Measurements from ENCODE around the gene DDR2. TPM values are rescaled to one million over a fixed set of nuclear protein-coding genes. Genes with fewer than 3 reads are reported as not detected.

The DDR2 gene
- total RNA-seq, 1 donor from 2014 or later, result 51.4 TPM

DNA sequence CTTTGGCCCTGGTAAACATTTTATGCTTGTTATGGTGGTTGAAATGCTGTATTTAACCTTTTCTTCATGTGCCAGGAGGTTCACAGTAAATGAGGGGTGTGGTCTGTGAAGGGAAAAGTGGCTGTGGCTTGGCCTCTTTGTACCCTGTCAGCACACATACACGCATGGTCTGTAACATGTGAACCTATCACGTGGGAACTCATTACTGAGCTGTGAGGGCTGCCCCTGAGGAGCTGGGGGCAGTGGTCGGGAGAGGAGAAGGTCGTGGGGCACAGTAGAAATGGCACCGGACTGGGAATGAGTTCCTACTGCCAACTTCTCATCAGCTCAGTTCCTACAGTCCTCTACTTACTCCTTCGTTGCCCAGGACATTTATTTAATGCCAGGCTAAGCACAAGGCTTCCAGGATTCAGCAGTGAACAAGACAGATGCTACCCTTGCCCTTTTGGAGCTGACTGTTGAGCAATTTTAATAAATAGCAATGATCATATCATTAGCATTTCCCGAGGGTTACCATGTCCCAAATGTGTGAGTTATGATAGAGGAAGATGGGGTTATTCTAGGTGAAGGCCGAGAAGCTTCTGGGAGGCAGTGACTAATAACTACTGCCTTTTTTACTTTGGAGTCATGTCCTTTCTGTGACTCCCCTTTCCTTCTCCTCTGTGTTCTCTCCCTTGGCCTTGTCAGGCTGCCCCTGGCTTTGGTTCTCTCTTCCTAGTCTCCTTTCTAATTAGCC, 38.8 kb downstream of the DDR2 start:
- DNase-seq (ENCODE audit: low read depth), result peak; percentile 45

DNA sequence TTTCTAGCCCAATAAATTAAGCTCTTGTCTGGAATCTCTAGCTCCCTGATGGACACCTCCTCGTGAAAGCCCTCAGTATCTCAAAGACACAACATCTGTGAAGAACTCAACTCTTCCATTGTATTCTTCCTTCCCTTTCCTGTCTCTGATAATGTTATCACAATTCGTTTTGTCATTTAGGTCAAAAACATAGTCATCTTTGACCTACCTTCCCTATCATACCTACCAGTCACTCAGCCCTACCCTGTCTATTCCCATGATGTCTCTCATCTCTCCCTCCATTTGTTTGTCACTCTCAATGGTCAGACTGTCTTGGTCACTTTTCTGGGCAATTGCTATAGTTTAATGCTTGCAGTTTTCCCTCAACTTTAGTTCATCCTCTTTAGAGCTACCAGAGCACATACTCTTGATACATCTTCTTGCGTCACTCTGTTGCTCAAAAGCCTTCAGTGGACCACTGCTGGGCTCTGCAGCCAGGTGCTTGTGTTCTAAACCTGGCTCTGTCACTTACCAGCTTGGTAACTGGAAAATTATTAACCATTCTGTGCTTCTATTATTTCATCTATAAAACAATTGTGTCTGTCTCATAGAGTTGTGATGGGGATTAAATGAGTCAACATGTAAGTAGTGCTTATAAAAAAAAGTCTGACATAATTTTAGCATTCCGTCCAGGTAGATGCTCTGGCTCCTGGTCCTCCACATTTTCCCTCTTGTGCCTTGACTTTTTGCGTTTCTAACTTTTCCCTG, 39.6 kb downstream of the DDR2 start:
- DNase-seq (ENCODE audit: low read depth), result no peak

DNA sequence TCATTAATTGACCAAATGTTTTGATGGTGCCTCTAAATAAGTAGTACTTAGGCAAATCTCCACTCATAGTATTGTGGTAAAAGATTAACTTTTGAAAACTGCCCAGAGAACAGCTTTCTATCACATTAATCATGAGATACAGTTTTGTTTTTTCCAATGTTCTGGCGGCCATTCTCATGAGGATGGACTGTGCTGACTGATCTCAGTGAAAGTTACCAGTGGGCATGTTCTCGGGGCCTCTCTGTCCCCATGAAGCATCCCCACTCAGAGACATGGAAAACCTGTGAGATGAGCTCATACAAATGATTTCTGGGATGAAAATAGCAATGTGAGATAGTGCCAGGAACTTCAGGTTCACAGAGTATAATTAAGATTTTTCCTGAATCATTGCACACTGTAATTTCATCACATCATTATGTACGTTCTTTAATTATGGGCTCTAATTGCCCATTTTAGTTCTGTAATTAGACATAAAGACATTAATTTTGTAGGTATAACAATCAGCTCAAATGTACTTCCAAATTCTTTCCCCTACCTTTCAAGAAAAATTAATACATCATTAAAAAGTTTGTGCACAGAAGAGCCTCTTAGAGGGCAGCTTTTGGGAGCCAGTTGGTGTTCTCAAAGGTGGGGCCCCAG, 40.5 kb downstream of the DDR2 start:
- no peak for DNase-seq (ENCODE audit: low read depth)

DNA sequence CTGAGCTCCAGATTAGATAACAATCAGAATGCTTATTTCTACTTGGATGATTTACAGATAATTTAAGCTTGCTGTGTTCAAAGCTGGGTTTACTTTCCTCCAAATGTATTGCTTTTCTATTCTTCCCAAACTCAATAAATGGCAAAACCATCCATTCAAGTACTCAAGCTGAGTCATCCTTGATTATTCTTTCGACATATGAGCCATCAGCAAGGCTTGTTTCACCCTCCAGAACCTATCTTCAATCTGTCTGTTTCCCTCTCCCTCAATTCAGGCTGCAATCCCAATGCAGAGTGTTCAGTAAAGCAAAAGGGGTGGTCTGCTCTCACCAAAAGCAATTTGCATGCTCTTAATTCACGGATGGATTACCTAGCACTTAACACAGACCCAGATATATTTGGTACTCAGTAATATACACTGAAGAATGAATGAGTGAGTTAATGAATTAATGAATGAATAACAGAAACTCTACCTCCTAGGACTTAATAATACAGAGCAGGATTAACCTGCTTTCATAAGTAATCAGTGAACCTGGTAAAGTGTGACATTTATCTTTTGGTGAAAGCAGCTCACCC, 41.9 kb downstream of the DDR2 start:
- no peak for DNase-seq (ENCODE audit: low read depth)

DNA sequence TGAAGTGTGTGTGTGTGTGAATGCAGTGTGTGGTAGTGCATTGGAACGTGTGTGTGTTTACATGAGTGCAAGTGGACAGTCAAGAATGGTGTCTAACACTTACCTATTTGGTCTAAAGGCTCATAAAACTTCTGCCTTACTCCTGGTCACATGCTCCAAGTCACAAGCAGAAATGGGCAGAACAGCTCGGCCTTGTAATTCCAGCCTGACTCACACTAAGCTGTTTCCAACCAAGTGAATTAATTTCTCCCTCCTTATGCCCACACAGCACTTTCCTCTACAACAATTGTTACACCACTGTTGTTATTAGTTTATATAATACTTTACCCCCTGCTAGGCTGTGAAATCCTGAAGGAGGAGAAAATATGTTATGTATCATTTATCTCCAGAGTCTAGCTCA, 43.8 kb downstream of the DDR2 start:
- peak; percentile 13 for DNase-seq (ENCODE audit: low read depth)

DNA sequence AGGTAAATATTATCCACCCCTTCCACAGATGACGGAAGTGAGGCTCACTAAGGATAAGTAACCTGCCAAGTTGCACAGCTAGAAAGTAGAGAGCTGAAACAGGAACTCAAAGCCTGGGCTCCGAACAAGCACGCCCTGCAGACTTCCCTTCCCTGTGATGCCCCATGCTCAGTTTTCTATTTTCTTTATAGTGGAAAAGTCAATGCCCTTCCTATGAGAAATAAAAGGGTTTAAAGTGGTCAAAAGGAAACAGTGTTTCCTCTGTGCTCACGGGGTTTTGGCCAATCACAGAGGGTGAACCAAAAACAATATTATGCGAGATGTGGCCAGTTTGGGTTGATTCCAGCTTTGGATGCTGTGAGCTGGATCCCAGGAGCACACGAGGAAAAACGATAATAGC, 44.5 kb downstream of the DDR2 start:
- no peak for DNase-seq (ENCODE audit: low read depth)

DNA sequence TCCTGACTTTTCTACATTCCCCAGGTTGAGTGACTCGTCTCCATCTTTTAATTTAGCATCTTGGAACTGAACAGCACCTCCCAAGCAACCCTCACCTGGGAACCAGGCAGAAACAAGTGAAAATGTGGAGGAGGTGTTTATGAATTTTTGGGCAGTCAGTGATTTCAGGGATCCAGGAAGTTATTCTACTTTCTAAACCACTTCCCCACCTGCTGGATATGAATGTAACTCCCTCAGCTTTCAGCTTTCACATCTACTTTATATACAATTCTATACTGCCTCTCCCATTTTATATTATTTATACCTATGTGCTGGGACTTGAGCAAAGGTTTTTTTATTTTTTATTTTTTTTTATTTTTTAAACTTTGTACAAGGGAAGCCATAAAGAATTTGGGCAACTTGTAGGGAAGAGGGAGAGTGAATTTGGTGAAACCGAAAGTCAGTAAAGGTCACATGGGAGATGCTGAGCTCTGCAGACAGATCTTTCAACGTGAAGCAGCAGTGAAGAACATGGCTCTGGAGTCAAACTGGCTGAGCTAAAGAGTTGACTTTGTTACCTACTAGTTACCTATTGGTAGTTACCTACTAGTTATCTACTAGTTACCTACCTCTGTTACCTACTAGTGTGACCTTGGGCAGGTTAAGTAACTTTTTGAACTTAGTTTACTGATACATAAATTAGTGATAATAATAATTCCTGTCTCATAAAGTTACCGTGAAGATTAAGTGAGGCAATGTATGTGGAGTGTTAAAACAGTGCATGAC, 45.5 kb downstream of the DDR2 start:
- DNase-seq (ENCODE audit: low read depth), result no peak

DNA sequence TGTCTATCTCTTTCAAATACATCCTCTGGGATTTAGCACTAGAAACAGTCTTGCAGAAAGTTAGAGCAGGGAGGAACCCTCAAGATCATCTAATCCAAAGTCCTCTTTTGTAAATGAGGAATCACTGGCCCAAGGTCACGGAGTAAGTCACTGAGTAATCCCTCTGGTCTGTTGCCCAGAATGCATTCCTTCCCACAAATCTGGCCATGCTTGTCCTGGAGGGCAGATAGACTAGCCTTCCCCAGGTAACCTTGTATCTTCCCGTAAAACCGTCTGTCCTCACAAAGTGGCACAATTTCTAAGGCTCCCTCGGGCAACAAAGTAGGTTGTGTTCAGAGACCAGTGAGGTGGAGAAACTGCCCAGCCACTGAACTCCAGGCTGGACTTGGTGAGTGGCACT, 46.2 kb downstream of the DDR2 start:
- DNase-seq (ENCODE audit: low read depth), result peak; percentile 69

DNA sequence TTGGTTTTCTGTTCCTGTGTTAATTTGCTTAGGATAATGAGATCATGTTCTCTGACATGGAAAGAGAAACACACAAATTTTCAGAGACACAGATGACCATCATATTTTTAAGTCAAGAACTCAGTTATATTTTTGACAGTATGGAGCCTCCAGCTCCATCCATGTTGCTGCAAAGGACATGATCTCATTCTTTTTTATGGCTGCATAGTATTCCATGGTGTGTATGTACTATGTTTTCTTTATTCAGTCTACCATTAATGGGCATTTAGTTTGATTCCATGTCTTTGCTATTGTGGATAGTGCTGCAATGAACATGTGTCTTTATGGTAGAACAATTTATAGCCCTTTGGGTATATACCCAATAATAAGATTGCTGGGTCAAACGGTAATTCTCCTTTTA, 47.0 kb downstream of the DDR2 start:
- no peak for DNase-seq (ENCODE audit: low read depth)

DNA sequence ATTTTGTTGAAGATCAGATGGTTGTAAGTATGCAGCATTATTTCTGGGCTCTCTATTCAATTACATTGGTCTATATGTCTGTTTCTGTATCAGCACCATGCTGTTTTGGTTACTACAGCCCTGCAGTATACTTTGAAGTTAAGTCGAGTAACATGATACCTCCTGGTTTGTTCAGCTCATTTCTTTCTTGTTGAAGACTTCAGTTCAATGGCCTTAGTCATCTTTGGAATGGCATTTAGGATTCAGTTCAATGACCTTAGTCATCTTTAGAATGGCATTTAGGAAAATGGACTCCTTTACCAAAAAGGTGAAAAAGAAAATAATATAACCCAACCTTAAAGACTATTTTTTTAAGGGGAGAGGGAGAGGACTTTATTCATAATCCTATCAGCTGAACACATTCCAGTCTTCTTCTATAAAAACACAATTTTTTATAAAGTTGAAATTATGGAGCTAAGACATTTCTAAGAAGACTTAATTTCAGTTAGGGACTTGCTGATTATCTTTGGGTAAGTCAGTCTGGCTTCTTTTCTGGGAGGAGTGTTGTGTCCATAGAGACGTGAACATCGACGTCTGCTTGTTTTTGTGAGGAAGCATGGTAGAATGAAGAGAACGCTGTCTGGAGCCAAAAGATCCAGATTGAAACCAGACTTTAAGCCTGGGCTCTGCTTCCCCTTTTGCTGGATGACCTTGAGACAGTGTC, 48.3 kb downstream of the DDR2 start:
- no peak for DNase-seq (ENCODE audit: low read depth)

DNA sequence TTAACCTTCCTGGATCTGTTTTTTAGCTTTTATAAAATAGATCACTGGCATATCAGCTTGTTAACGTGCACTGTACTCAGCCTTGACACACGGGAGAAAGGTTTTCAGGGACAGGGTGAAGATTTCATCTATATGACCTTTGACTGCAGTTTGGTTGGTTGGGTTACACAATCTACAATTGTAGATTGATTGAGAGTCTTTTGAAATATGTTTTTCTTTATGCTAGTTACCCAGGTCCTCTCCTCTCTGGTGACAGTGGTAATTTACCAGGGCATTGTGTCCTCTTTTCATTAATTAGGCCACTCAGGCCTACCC, 48.8 kb downstream of the DDR2 start:
- no peak for DNase-seq (ENCODE audit: low read depth)

DNA sequence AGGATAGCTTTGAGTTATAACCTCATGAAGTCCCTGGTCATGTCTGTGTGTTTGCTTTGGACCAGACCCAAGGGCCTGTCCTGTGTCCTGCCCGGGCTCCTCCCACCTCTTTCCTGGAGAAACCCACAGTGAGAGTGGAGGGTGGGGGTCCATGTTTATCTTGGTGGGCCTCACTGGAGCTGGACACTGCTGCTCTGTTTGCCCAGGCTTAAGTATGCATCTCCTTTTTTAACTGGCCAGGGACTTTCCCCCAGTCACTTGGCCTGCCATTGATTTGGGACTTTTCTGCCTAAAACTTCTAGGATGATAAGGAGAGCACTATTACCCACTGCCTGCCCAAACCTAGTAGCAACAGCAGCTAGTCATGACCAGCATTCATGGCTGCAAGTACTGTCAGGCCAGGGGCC, 49.8 kb downstream of the DDR2 start:
- no peak for DNase-seq (ENCODE audit: low read depth)

DNA sequence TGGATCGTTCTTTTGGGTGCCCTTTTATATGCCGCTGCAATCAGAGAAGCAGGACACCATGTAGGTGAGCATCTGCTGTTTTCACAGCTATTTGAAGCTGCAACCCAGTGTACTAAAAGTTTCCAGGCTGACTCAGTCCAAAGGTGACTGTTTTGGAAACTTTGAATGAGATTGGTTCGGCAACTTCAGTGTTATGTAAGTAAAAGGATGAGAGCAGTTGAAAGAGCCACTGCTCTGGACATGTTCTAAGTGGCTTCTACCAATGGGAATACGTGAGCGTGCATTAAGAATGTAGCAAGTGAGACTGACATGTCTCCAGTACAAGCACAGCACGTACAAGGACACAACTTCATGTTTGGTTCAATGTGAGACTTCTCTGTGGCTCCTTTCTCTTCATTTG, 55.6 kb downstream of the DDR2 start:
- DNase-seq (ENCODE audit: low read depth), result no peak

DNA sequence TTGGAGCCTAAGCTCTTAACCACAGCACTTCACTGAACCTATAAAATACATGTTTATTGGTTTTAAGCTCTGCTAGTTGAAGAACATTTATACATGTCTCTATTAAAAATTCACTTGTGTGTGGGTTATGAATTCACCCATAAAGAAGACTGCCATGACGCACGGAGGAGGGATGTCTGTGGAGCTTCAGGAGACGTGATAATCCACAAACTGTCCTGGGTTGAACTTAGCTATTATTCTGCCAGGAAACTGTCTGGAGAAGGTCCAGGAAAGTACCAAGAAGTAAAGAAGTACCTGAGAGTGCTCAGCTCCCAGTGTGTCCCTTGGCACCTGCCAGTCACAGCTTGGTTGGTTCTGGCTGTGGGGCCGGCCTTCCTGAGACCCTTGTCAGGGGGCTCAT, 56.3 kb downstream of the DDR2 start:
- no peak for DNase-seq (ENCODE audit: low read depth)

DNA sequence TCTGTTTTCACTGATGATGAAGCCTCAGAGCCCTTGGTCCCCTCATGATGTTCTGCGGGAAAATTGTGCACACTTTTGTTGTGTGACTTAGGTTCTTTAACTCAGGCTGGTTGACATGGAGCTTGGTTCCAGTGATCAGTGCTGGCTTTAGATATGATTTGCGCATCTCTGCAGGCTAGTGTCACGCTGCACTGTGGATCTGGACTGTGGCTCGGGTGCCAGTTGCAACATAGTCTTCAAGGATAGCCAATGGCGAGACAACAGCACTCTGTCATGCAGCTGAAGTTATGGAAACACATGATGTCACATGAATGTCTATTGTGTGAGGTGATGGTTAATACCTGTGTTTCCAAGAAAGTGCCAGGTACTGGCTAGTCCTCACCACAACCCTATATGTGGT, 56.7 kb downstream of the DDR2 start:
- no peak for DNase-seq (ENCODE audit: low read depth)

DNA sequence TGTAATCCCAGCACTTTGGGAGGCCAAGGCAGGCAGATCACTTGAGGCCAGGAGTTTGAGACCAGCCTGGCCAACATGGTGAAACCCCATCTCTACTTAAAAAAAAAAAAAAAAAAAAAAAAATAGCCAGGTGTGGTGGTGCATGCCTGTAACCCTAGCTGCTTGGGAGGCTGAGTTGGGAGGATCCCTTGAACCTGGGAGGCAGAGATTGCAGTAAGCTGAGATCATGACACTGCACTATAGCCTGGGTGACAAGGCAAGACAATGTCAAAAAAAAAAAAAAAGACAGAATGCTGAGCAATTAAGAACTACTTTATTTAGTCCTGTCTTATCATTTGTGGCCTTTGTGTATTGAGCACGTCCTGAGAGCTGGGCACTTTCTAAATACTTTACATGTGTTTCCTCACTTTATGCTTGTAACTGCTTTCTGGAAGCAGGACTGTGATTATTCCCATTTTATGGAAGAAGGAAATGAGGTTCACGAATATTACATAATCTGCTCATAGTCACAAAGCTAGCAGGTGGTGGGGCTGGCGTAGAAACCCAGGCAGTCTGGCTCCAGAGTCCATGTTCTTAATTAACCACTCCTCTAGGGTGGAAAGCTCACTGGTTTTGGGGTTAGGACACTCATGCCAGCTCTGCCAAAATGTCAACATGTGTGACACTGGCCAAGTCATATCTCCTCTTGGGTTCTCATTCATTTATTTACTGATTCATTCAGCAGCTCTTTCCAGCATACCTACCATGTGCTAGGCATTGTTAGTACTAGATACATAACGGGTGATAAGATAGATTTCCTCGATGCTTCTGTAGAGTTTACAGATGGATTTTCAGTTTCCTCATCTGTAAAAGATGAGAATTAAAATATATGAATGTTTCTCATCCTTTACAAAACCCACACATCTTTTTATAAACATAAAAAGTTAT, 57.7 kb downstream of the DDR2 start:
- peak; percentile 85 for DNase-seq (ENCODE audit: low read depth)

DNA sequence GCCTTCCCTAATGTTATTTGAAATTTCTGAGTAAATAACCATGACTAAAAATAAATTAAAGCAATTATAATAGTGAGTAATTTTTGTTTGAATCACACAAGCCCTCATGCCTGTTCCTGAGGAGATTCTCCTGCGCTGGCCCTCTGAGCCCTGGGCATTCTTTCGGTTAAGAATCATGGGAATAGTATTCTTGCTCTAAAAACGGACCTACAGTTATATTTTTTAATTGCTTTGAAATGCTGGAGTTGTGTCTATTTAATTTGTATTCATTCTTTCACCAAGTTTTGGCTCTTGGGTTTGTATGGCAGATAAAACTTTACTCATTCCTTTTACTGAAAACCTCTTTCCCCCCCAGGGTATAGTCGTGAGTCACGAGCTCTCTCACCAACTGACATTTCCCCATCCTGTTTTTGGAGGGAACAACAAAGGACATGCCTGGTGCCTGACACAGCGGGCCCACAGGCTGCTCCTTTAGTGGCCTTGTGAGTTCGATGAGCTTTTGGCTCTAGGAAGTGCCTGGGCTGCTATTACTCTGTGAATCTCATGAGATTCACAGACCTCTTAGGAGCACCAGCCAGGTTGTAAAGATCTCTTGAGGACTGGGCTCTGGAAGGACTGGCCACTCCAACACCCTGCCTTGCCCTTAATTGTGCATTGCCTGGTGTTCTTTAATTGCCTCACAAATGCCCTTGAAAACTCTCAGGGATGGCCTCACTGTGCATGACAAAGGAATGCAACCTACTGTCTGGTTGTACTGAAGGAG, 58.6 kb downstream of the DDR2 start:
- peak; percentile 69 for DNase-seq (ENCODE audit: low read depth)

DNA sequence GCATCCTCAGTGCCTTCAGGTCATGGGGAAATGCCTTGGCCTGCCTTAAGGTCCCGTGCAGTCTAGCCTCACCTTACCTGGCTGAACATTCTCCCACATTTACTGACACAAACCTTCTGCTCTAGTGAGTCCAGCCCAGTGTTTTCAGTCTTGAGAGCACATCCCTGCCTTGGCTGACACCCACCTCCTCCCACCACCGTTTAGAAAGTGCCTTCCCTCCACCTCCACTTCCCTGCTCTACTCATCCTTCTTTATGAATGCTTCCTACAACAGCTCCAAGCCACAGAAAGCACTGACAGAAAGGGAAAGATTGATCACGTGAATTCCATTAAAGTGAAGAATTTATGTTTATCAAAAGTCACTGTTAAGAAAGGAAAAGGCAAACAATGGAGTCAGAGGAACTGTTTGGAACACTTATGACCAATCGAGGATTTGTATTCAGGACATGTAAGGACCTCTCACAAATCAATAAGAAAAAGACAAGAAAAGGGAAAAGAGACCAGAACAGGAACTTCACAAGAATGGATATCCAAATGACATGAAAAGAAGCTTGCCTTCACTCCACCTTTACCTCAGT, 59.8 kb downstream of the DDR2 start:
- DNase-seq (ENCODE audit: low read depth), result no peak

DNA sequence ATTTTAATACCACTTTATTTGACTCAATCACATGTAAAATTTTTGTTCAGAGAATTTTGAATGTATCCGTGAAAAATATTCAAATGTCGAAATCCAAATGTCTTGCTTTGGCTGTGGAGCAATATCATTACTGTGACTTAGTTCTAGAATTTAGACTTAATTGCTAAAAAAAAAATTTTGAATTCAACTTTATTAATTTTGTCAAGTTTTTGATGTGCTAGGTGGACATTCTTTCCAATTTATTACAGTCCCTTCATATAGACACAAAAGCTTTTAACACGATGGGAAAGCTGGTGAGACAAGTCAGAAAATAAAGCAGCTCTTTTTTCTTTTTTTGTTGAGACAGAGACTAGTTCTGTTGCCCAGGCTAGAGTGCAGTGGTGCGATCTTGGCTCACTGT, 62.6 kb downstream of the DDR2 start:
- no peak for DNase-seq (ENCODE audit: low read depth)
